GM21786 (cell line): ENCODE measurements around the gene PCSK9.
A peak's percentile ranks its signal among the peaks of the same experiment; 100 is the strongest.

Experiments used
- ATAC-seq: cut with Tn5 transposase; IDR thresholded peaks from one replicate; pipeline ENCODE4 v1.9.1; 2021; ENCODE audit not compliant: unreplicated experiment

PCSK9 gene

DNA sequence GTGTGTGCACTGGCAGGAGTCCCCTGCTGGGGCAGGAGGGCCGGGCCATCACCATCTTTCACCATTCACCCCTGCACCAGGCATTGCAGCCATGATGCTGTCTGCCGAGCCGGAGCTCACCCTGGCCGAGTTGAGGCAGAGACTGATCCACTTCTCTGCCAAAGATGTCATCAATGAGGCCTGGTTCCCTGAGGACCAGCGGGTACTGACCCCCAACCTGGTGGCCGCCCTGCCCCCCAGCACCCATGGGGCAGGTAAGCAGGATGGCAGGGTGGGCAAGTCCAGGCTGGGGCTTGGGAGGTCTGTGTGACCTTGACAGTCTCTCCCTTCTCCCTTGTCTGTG is 18.6 kb downstream of the PCSK9 start:
- no peak for ATAC-seq

DNA sequence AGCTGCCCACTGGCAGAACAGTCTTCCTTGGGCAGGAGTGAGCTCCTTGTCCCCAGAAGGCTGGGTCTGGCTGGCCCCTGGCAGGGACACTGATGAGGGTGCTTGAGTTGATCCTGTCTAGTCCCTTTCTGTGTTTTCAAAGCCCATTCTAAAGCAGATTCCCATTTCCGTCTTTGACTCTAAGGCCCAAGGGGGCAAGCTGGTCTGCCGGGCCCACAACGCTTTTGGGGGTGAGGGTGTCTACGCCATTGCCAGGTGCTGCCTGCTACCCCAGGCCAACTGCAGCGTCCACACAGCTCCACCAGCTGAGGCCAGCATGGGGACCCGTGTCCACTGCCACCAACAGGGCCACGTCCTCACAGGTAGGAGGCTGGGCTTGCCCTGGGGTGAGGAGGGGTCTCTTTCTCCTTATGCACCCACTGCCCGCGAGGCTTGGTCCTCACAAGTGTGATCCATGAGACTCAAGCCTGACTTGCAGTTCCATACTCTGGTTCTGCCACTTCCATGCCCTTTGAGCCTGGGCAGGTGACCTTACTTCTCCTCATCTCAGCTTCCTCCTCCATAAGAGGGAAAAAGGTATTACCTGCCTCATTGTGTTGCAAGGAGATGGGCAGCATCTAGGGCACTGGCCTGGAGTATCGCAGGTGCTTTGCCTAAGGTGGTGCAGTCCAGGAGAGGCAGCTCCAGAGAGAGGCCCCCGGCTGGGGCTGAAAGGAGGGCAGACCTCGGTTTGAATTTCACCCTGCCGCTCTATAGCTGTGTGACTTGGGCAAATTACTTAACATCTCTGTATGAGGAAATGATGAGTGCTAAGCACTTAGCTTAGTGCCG is 20.2 kb downstream of the PCSK9 start:
- no peak for ATAC-seq

DNA sequence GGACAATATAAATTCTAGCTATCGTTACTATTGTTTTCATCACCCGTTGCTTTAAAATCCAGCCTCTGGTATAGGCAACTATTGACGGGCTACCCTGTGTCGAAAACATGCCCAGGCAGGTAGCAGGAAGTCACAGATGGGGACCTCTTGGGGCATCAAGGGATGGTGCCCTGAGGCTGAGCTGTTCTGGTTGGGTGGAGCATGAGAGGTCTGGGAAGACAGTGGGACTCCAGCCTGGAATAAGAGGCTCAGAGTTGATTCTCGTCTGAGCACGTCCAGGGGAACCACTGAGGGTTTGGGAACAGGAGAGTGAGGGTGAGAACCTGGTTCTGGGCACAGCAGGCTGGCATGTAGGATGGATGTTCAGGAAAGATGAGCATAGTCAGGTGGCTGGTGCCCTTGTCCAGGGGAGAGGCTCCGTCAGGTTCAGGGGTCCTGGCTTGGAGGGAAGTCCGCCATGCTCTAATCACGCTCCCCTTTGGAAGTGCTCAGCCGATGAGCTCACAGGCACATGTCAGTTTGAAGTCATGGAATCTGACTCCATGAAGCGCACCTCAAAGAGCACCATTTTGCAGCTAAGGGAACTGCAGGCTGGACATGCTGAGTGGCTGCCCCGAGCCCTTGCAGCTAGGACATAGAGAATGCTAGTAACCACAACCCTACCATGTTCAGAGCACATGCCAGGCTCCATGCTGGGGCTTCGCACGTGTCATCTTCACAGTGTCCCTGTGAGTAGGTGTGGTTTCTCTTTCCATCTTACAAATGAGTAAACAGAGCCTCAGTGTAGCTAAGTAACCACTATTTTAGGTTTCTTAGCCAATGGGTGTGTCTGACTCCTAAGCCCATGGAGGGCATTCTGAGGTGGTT is 21.0 kb downstream of the PCSK9 start:
- no peak for ATAC-seq

DNA sequence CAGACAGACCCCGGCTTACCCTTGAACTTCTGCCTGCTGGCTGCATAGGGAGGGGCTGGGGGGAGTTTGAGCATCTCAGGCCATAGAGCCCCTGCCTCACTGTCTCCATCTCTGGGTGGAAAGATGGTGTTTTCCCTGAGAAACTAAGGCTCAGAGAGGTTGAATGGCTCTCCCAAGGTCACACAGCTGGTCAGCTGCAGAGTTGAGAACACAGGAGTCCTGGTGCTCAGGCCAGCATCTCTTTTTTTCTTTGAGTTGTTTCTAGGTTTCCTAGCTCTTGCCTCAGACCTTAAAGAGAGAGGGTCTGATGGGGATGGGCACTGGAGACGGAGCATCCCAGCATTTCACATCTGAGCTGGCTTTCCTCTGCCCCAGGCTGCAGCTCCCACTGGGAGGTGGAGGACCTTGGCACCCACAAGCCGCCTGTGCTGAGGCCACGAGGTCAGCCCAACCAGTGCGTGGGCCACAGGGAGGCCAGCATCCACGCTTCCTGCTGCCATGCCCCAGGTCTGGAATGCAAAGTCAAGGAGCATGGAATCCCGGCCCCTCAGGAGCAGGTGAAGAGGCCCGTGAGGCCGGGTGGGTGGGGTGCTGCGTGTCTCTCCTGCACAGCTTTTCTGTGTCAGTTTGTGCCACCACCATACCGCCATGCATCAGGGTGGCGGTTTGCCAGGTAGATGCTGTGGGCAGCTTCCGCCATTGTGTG is 21.8 kb downstream of the PCSK9 start:
- ATAC-seq = no peak

DNA sequence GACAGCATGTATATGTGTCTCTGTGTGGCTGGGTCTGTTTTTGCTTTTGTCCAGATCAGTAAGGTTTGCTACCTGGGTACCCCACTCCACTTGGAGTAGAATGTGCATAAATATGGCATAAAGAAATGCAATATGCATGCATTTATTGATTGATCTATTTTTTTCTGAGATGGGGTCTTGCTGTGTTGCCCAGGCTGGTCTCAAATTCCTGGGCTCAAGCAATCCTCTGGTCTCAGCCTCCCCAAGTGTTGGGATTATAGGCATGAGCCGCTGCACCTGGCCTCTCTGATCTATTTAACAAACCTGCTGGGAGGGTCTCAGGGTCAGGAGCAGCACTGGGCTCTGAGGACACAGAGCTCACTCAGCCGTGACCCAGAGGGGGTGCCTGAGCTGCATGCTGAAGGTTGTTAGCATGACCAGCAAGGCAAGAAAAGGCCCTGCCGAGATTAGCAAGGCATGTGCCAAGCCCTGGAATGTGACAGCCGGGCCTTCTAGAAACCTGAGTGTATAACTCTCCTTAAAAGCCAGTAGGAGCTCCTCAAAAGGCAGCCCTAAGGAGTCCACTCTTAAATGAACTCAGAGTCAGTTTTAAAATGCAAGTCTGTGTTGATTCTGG is 22.5 kb downstream of the PCSK9 start:
- no peak for ATAC-seq

DNA sequence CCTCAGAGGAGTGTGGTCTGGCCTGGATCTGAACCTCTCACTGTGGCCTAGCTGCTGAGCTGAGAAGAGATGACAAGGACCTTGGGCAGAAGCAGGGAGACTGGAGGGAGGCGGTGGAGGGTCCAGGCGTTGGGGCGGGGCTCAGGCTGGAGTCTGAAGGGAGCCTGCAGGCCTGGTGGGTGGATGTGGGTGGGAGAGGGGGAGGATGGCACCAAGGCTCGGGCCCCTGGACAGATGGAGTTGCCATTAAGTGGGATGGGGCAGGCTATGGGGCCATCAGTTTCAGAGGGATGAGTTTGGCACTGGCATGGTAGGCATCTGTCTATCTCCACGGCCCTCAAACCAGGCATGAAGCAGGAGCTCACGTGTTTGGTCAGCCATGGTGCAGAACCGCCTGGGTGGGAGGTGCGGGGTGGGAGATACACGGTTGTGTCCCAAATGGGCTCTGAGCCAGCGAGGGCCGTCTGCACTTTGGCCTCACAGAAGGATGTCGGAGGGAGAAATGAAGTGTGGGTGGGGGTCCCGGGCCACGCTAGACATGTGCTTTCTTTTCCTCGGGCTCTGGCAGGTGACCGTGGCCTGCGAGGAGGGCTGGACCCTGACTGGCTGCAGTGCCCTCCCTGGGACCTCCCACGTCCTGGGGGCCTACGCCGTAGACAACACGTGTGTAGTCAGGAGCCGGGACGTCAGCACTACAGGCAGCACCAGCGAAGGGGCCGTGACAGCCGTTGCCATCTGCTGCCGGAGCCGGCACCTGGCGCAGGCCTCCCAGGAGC is 23.6 kb downstream of the PCSK9 start:
- ATAC-seq = no peak

DNA sequence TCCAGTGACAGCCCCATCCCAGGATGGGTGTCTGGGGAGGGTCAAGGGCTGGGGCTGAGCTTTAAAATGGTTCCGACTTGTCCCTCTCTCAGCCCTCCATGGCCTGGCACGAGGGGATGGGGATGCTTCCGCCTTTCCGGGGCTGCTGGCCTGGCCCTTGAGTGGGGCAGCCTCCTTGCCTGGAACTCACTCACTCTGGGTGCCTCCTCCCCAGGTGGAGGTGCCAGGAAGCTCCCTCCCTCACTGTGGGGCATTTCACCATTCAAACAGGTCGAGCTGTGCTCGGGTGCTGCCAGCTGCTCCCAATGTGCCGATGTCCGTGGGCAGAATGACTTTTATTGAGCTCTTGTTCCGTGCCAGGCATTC is 24.2 kb downstream of the PCSK9 start:
- ATAC-seq = no peak

DNA sequence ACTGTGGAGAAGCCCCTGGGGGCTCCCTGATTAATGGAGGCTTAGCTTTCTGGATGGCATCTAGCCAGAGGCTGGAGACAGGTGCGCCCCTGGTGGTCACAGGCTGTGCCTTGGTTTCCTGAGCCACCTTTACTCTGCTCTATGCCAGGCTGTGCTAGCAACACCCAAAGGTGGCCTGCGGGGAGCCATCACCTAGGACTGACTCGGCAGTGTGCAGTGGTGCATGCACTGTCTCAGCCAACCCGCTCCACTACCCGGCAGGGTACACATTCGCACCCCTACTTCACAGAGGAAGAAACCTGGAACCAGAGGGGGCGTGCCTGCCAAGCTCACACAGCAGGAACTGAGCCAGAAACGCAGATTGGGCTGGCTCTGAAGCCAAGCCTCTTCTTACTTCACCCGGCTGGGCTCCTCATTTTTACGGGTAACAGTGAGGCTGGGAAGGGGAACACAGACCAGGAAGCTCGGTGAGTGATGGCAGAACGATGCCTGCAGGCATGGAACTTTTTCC is 24.8 kb downstream of the PCSK9 start:
- peak; percentile 61 for ATAC-seq

DNA sequence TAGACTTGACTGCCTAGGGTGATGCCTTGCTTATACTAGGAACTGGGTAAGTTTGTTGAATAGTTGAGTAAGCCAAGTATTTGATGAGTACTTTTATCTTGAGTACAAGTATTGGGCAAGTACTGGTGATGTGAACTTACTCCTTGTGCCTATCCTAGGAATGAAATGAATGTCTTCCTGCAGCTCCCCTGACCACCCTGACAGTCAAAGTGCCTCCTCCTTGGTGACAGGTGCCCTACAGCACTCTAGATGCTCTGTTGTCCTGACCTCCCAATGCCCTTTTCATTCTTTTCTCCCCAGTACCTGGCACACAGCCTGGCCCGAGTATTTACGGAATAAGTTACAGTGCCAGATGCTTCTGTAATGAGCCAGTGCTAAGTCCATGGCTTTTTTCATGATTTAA is 25.5 kb downstream of the PCSK9 start:
- ATAC-seq = no peak

DNA sequence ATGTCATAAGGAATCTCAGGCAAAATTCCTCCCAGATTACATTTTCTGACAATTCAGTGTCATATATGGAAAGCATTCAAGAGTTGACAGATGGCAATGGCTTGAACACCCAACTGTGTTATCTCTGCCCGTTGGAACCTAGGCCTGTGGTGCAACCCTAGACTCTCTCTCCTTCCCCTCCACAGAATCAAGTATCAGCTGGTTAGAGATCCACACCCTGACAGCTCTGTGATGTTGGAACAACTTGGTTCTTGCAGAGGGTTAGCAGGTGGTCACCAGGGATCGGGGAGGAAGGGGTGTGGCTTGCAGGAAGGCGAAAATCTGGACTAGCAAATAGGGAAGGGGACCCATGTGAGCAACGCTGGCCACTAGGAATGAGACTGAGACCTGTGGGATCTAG is 26.3 kb downstream of the PCSK9 start:
- ATAC-seq = no peak

DNA sequence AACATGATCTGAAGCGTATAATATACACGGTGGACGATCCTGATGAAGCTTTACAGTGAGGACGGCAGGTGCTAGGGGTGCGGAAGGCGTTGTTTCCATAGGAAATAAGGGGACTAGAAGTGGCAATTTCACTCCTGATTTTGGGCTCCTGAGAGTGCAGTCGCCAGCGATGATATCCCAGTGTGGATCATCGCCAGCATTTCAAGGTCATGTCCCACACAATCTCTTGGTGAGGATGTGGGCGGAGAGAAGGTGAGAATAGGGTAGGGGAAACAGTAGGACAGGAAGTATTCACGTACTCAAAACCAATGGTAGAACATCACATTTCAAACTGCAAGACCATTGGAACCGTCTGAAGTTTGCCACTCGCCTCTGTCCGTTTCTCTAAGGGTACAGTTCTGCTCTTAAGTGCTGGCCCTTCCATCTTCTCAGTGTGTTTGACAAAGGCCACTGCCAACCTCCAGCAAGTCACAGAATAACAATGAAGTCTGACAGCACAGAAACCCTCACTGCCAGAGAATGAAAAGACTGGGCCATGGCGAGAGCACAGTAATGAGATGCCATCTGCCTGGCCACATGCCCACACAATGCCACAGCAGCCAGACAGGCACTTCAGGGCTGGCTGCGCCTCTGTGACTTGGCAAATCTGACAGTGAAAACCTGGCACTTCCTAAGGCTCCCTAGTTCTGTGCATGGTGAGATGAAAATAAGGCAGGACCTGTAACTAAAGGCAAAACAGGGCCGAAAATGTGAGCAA is 27.9 kb downstream of the PCSK9 start:
- ATAC-seq = no peak

DNA sequence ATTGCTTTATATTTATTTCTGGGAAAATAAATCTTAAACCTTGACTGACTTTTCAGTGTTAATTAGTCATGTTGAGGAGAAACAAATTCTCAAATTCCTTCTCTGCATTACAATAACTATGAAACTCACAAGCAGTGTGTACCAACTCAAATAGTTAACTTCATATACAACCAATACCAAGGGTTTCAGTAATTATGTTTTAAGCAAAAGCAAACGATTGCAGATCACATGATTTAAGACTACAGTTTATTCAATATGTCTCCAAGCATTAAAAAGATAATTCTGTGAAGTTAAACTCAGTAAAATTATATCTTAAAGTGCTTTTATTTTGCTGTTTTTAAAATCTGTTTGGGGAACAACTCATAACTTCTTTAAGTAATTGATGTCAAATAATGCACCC is 28.6 kb downstream of the PCSK9 start:
- no peak for ATAC-seq

DNA sequence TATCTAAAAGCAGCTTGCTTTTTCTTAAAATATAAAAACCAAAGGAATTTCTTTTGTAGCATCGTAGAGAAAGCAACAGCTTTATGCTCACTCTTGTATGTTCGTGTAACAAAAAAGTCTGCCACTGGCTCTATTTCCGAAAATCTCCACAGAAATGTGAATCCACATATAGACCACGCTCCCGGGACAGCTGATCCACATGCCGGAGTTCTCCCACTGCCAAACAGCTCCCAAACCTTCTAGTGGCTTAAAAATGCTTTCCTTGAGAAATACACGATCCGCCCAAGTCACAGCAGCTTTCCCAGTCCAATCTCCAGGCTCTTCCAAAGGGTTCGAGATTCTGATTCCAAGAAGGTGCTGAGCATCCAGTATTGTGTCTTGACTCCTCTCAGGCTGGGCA is 29.3 kb downstream of the PCSK9 start:
- no peak for ATAC-seq

DNA sequence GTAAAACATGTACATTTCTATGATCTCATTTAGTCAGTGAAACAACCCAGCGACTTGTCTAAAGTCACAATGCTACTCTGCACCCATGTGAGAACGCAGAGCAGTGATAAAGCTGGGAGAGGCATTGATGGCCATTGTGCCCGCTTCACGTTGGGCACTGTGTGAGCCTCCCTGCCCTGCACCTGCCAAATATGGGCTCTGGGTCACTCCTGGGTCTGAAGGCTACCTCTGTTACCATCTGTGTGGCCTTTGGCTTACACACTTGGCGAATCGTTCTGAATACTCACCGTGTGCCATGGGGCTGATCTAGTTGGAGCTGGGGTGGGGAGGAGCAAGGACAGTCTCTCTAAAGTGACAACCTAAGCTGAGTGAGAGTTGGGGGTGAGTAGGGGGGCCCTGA is 29.9 kb downstream of the PCSK9 start:
- ATAC-seq = no peak

DNA sequence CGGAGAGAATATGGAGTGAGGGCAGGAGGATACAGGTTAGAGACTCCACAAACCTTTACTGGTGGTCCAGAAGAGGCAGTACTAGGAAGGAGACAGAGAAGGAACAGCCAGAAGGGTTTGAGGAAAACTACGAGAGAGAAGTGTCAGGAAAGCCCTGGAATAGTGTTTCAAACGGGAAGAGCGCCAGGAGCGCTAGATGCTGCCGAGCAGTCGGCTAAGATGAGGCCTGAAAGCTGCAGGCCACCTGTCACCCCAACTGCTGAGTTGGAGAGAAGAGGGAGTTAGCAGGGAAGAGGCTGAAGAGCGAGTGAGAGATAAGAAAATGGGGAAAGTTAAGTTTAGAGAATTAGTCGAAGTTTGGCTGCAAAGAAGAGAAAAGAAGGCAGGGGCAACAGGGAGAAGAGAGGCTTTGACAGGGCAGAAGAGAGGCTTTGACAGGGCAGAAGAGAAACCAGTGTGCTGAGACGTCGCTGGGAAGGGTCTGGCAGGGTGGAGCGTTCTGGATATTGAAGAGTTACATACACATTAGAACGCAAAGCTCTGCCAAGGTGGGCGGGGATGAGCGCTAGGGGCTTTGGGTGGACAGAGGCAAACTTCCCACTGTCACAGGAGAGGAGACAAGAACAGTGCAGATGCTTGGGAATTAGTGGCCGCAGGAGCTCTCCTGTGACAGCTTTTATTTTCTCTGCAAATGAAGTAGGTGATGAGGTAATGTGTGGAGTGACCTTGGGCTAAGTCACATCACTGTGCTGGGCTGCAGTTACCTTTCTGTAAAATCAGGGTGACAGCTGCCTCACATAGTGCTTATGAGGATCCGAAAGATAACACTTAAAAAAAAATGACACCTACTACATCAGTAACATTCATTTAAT is 31.2 kb downstream of the PCSK9 start:
- ATAC-seq = no peak

DNA sequence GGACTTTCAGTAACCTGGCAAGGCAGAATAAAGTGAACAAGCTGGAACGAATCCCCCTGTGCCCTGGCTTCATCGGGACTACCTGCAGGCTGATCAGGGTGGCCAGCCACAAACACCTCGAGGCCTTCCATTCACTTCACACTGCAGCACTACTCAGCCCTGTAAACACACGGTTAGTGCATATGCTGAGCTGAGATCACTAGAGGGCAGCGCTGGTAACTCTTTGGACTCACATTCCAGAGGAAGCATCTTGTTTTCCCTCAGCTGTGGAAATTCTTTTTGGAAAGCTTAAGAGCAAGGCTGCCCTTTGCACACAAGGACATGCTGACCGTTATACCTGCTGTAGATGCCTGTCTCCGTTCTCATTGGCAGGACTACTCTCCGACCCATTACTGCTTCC is 32.1 kb downstream of the PCSK9 start:
- no peak for ATAC-seq

DNA sequence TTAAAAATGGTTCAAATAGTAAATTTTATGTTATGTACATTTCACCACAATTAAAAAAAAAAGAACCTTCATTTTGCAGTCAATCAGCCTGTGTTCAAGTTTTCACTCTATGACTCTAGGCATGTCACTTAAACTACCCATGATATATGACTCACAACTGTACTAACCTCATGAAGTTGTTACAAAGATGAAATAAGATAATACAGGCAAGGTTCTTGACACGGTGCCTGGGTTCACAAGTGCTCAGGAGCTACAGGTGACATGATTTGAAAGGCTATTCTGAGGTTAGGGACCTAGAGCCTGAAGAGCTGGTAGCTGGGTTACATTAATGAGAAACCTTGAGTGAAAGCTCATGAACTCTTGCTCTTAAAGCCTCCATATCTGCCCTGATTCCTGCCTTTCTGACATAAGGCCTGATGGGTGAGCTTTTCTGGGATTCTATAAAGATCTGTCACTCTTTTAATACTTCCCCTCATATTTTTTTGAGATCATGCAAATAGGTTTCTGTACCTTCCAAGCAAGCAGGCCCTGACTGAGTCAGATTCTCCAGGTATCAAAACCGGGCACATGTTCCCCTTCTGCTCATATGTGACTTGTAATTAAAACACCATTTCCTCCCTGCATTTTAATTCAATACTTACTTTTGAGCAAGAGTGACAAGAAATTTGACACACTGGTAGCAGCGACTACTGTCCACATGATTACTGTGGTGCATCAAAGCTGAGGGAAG is 34.0 kb downstream of the PCSK9 start:
- ATAC-seq = peak; percentile 72

DNA sequence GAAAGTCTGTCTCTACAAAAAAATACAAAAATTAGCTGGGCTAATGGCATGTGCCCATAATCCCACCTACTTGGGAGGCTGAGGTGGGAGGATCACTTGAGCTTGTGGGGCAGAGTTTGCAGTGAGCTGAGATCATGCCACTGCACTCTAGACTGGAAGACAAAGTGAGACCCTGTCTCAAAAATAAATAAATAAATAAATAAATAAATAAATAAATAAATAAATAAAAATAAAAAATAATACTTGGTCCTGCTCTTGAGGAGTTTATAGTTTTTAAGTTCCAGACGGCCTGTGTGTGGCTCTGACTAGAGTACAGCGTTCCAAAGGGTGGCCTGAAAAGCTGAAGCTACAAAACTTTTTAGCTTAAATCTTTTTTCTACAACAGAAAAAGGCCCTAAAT is 35.1 kb downstream of the PCSK9 start:
- no peak for ATAC-seq
